ENCODE data around the gene UBE2V1. TPM values are rescaled to one million over a fixed set of nuclear protein-coding genes. Genes with fewer than 3 reads are reported as not detected.
"Not testable (repeated sequence)": the region's sequence is repeated elsewhere in the genome, so short reads cannot be mapped to it uniquely, and the experiment has no call there.

UBE2V1 gene
- total and polyA plus RNA-seq, 8 donors: 37.9 to 61.7 (median 53.3) TPM

- Histone ChIP-seq H3K36me3 (no peaks in the 10 kb centered on the region), H3K27me3 (no peaks in the 10 kb centered on the region), H3K9me3 (no peaks in the 10 kb centered on the region), H3K4me1 (no peaks in the 10 kb centered on the region), H3K27ac (no peak overlapping the region), H3K4me3 (no peak overlapping the region)
- TF ChIP-seq, protein P1, sequence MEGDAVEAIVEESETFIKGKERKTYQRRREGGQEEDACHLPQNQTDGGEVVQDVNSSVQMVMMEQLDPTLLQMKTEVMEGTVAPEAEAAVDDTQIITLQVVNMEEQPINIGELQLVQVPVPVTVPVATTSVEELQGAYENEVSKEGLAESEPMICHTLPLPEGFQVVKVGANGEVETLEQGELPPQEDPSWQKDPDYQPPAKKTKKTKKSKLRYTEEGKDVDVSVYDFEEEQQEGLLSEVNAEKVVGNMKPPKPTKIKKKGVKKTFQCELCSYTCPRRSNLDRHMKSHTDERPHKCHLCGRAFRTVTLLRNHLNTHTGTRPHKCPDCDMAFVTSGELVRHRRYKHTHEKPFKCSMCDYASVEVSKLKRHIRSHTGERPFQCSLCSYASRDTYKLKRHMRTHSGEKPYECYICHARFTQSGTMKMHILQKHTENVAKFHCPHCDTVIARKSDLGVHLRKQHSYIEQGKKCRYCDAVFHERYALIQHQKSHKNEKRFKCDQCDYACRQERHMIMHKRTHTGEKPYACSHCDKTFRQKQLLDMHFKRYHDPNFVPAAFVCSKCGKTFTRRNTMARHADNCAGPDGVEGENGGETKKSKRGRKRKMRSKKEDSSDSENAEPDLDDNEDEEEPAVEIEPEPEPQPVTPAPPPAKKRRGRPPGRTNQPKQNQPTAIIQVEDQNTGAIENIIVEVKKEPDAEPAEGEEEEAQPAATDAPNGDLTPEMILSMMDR (IDR thresholded peaks at IDR 0.05): no peak
- intact Hi-C loops (cut with DNase I): loop anchor here in 2 of 3 donors (5.0 kb wide), 1 partner anchor 85 kb away; the partner anchor contains the start of gene SNAI1 (in 2 of the 2)
- WGBS, 2 donors: 69 to 81% methylated on average over 7 of the region's 7 CpGs
- ATAC-seq (no peak), DNase-seq (no peak), FAIRE-seq (no peak)
These were observed 45.9 kb downstream of the UBE2V1 start for GRCh38 chr20:50067018-50067417.

DNA sequence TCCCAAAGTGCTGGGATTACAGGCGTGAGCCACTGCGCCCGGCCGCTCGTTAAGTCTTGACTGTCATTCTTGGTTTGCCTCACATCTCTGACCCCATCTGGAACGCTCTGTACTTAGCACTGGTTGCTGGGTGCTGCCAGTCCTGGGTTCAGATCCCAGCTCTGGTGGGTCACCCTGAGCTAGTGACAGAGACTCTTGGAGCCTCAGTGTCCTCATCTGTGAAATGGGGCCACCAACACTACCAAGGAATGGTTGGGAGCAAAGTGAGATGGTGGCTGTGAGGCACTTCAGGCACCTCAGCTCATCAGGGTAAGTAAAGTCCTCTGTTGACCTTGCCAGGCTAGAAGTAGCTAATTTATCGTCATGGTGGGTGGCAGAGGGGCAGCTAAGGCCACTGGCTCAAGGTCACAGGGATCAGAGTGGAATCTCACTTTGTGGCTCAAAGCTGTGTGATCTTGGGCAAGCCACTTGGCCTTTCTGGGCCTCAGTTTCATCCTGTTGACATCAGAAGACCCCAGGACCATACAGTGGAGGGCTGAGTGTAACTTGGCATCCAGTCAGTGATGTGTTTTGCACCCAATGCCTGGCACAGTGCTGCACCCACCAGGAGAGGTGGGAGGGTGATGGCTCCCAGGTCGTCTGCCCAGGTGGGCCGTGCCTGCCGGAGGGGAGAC lies 46.7 kb downstream of the UBE2V1 start:
- intact Hi-C loops (cut with DNase I): loop anchor here in 2 of 3 donors (5.0 kb wide), 1 partner anchor 84 kb away; the partner anchor contains the start of gene SNAI1 (in 2 of the 2)
- Histone ChIP-seq H3K4me3 (no peak overlapping the region), H3K4me1 (no peaks in the 10 kb centered on the region), H3K36me3 (no peaks in the 10 kb centered on the region), H3K27ac (no peak overlapping the region), H3K9me3 (no peaks in the 10 kb centered on the region), H3K27me3 (no peaks in the 10 kb centered on the region)
- FAIRE-seq (no peak), ATAC-seq (no peak), DNase-seq (peak in 1 of 6 donors; percentile 2)
- 87 to 94% methylated on average over 10 of the region's 10 CpGs for WGBS, 2 donors
- TF ChIP-seq, protein P1 (IDR thresholded peaks at IDR 0.05): no peak

DNA sequence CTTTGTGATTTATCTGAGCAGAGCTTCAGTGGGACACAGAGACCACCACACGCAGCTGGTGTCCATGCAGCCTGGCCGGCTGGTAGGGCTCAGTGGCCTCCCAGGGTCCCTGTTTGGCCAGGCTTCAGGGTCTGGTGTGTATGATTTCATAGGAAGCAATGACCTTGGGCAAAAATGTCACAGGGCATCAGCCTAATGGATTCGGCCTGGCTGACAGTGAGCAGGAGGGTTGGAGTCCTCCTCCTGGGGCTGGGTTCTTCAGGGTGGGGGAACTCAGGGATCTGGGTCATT lies 47.7 kb downstream of the UBE2V1 start:
- WGBS, 2 donors: 54 to 62% methylated on average over 3 of the region's 3 CpGs
- no peaks in the 10 kb centered on the region for H3K36me3 ChIP-seq
- H3K4me1 ChIP-seq: no peaks in the 10 kb centered on the region
- no peaks in the 10 kb centered on the region for H3K27me3 ChIP-seq
- TF ChIP-seq, protein P1 (IDR thresholded peaks at IDR 0.05): no peak
- ATAC-seq: no peak
- no peak for DNase-seq
- FAIRE-seq: no peak
- no peak overlapping the region for H3K4me3 ChIP-seq
- no peaks in the 10 kb centered on the region for H3K9me3 ChIP-seq
- intact Hi-C loops (cut with DNase I): loop anchor here in 2 of 3 donors (5.0 kb wide), 1 partner anchor 83 kb away; the partner anchor contains the start of gene SNAI1 (in 2 of the 2)
- no peak overlapping the region for H3K27ac ChIP-seq

- 89 to 98% methylated on average over 6 of the region's 6 CpGs for WGBS, 2 donors
- intact Hi-C loops (cut with DNase I); ATAC-seq; H3K27me3 ChIP-seq; H3K9me3 ChIP-seq; H3K36me3 ChIP-seq; H3K4me3 ChIP-seq; H3K4me1 ChIP-seq; H3K27ac ChIP-seq; FAIRE-seq: not testable (repeated sequence)
- peak in 1 of 6 donors; percentile 2 for DNase-seq
These were observed 49.2 kb downstream of the UBE2V1 start for GRCh38 chr20:50063763-50064162.

DNA sequence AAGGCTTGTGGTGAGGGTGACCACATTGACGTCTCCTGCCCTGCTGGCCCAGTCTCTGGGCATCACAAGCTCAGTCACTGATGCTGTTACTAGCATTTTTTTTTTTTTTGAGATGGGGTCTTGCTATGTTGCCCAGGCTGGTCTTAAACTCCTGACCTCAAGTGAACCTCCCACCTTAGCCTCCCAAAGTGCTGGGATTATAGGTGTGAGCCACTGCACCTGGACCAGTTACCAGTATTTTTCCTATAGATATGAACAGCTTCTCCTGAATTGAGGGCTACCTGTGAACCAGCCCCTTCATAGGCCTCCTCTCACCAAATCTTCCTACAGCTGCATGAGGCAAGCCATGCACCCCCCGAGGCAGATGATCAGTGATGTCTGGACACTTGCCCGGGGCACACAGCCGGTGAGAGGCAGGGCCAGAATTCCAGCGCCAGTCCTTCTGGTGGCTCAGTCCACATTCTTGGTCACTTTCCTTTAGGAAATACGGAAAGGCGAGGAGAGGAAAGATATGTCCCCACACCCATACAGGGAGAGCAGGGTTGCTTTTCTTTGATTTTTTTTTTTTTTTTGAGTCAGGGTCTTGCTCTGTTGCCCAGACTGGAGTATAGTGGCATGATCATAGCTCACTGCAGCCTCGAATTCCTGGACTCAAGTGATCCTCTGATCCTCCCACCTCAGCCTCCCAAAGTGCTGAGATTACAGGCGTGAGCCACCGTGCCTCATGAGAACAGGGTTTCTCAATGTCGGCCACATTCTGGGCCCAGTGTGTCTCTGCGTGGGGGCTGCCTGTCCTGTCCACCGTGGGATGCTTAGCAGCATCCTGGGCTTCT lies 50.7 kb downstream of the UBE2V1 start:
- Histone ChIP-seq H3K27me3 (no peaks in the 10 kb centered on the region), H3K9me3 (no peaks in the 10 kb centered on the region), H3K27ac (no peak overlapping the region), H3K4me1 (no peaks in the 10 kb centered on the region), H3K36me3 (no peaks in the 10 kb centered on the region), H3K4me3 (no peak overlapping the region)
- no peak for DNase-seq
- TF ChIP-seq, protein P1 (IDR thresholded peaks at IDR 0.05): no peak
- FAIRE-seq: no peak
- WGBS, 2 donors: 76 to 83% methylated on average over 13 of the region's 13 CpGs
- ATAC-seq: no peak
- intact Hi-C loops (cut with DNase I): no loop called here
